ENCODE results near the gene POM121L2. TPM values are rescaled to one million over a fixed set of nuclear protein-coding genes. Genes with fewer than 3 reads are reported as not detected.

The POM121L2 gene
- total and polyA plus RNA-seq, 9 of the 15 experiments (the other 6 are each of a cell fraction or from before 2014, with no cell fraction given): 0.23 to 0.45 TPM; not detected in 7

DNA sequence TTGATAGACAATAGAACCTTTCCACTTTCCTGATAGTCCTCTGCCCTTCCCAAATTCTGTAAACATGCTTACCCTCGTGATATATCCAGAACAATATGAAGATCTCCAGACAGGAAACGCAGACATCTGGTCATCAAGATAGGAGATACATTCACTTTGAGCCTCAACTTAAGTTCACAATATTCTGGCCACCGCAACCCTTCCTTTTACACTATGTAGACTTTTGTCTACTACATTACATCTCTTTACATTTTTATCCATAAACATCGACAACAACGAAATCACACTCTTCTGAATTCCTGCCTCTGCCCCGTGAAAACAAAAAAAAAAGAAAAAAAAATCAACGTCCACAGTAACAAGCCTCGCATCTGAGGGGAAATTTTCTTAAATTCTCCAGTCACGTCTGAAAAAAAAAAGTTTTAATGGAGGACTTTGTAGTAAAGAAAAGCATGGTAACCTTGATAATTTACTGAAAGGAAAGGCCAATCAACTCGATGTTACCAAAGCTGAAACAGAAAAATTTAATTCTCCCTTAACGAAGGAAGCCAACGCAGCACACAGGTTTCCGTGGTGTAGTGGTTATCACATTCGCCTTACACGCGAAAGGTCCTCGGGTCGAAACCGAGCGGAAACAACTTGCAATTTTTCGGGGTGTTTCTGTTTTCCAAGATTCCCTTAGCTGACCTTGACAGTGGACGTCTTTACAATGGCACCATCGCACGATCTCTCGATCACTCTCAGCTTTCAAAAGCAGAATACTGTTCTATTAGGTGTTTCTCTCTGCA, 21.8 kb downstream of the POM121L2 start (continued):
- TF ChIP-seq ZBTB34 (CRISPR knock-in tag; IDR thresholded peaks at IDR 0.05): no peak
- TF ChIP-seq BMI1 (IDR thresholded peaks at IDR 0.05; ENCODE audit: low read length): no peak
- TF ChIP-seq TEAD2 (tag; IDR thresholded peaks at IDR 0.05): no peak
- TF ChIP-seq CBX2 (IDR thresholded peaks at IDR 0.05; ENCODE audit: insufficient read depth, low read length, poor library complexity, severe bottlenecking): no peak
- TF ChIP-seq, protein P1, sequence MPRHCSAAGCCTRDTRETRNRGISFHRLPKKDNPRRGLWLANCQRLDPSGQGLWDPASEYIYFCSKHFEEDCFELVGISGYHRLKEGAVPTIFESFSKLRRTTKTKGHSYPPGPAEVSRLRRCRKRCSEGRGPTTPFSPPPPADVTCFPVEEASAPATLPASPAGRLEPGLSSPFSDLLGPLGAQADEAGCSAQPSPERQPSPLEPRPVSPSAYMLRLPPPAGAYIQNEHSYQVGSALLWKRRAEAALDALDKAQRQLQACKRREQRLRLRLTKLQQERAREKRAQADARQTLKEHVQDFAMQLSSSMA (CRISPR knock-in tag; IDR thresholded peaks at IDR 0.05): no peak
- no peak; the same call in none of the 2 replicates for TF ChIP-seq NFATC3 (IDR thresholded peaks at IDR 0.05)
- TF ChIP-seq NR0B1 (IDR thresholded peaks at IDR 0.05; ENCODE audit: partially characterized antibody): no peak
- TF ChIP-seq ERF (CRISPR knock-in tag; IDR thresholded peaks at IDR 0.05): no peak
- TF ChIP-seq ZNF41 (CRISPR knock-in tag; conservative IDR thresholded peaks at IDR 0.05): no peak
- no peak for TF ChIP-seq ZNF263 (CRISPR knock-in tag; IDR thresholded peaks at IDR 0.05; ENCODE audit: borderline replicate concordance)
- no peak for TF ChIP-seq CCNT2 (IDR thresholded peaks at IDR 0.05; ENCODE audit: borderline replicate concordance, extremely low read depth, insufficient read length, low read depth, low read length)
- TF ChIP-seq, protein P2, sequence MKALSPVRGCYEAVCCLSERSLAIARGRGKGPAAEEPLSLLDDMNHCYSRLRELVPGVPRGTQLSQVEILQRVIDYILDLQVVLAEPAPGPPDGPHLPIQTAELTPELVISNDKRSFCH (CRISPR knock-in tag; IDR thresholded peaks at IDR 0.05): no peak
- TF ChIP-seq, protein P2 (tag; IDR thresholded peaks at IDR 0.05): no peak
- TF ChIP-seq PBX2 (CRISPR knock-in tag; IDR thresholded peaks at IDR 0.05; ENCODE audit: low read depth): no peak
- TF ChIP-seq PBX2 (tag; conservative IDR thresholded peaks at IDR 0.05; ENCODE audit: low read depth): 0 out of 2 replicates have a peak, but pooled peaks have one; percentile 19
- peak; percentile 67 for TF ChIP-seq L3MBTL2 (IDR thresholded peaks at IDR 0.05)
- no peak for TF ChIP-seq ZNF277 (CRISPR knock-in tag; IDR thresholded peaks at IDR 0.05; ENCODE audit: borderline replicate concordance)
- no peak for TF ChIP-seq ELF2 (CRISPR knock-in tag; IDR thresholded peaks at IDR 0.05)
- TF ChIP-seq ZNF778 (CRISPR knock-in tag; IDR thresholded peaks at IDR 0.05): no peak
- TF ChIP-seq RFX5 (IDR thresholded peaks at IDR 0.05; ENCODE audit: low read depth, low read length): peak; percentile 80; the same call in 1 of the 2 replicates
